Right lobe of liver (tissue), 4 donors: ENCODE results near the gene KRTAP2-1.
"Not testable (repeated sequence)": the region's sequence is repeated elsewhere in the genome, so short reads cannot be mapped to it uniquely, and the experiment has no call there.

Source experiments
- POLR2A ChIP-seq: fragments of 450-650 bp; IDR thresholded peaks from one replicate; pipeline ENCODE4 v1.6.1; 2017; ENCODE audit warnings: antibody characterized with exemption, mild to moderate bottlenecking
- TF ChIP-seq, protein P1 (sequence below), 4 donors: fragments of 200-600 bp in 3 of 4; fragments of 450-650 bp in 1 of 4; IDR thresholded peaks; one replicate each; pipeline versions ENCODE4 v1.5.1 to v1.8.0; 2016 to 2022; ENCODE audit warnings: antibody characterized with exemption in 4 of 4, mild to moderate bottlenecking in 2 of 4
- donor health status: DM: no; HTN: no; CAD: no.
- donor health status: DM: no; HTN: no; CAD: no.
- donor health status: DM: no; HTN: yes; CAD: no.

DNA sequence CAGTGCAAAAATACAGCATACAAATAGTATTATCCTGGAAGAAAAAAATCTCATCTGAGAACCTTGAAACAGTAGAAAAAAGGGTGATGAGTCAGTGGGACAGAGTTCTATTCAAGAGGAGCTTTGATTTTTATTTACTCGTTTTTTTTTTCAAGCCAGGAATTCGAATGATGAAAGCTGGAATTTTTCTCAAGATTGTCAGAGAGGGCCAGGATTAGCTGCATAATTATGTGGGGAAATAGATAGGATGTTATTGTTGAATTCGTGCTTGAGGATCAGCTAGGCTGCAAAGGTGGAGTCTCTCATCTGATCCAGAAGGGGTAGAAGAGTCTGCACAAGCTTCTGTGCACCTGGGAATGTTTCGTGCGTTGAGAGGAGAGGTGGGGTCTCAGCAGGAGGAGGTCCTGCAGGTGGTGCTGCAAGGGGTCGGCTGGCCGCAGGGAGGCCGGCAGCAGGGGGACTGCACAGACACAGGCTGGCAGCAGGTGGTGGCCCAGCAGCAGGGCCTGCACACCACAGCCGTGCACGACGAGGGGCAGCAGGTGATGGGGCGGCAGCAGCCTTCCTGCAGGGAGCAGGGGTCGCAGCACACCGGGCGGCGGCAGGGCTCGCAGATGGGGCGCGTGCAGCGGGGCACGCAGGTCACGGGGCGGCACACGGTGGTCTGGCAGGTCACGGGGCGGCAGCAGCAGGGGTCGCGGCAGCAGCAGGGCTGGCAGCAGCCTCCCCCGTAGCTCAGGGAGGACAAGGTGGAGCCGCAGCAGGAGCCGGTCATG is 12.3 kb upstream of the KRTAP2-1 start:
- not testable (repeated sequence) for TF ChIP-seq POLR2A
- TF ChIP-seq, protein P1, sequence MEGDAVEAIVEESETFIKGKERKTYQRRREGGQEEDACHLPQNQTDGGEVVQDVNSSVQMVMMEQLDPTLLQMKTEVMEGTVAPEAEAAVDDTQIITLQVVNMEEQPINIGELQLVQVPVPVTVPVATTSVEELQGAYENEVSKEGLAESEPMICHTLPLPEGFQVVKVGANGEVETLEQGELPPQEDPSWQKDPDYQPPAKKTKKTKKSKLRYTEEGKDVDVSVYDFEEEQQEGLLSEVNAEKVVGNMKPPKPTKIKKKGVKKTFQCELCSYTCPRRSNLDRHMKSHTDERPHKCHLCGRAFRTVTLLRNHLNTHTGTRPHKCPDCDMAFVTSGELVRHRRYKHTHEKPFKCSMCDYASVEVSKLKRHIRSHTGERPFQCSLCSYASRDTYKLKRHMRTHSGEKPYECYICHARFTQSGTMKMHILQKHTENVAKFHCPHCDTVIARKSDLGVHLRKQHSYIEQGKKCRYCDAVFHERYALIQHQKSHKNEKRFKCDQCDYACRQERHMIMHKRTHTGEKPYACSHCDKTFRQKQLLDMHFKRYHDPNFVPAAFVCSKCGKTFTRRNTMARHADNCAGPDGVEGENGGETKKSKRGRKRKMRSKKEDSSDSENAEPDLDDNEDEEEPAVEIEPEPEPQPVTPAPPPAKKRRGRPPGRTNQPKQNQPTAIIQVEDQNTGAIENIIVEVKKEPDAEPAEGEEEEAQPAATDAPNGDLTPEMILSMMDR (IDR thresholded peaks at IDR 0.05): not testable (repeated sequence)
